Forelimb muscle (tissue), 1 donor: ENCODE results near the gene EIF5A2. TPM values are rescaled to one million over a fixed set of nuclear protein-coding genes. Genes with fewer than 3 reads are reported as not detected.
A peak's percentile ranks its signal among the peaks of the same experiment; 100 is the strongest.
"Not testable (repeated sequence)": the region's sequence is repeated elsewhere in the genome, so short reads cannot be mapped to it uniquely, and the experiment has no call there.

Experiments used
- DNase-seq: peaks from one replicate; pipeline ENCODE4 v3.0.0-alpha.2; 2013; ENCODE audit warnings: low read depth
- polyA plus RNA-seq: library from polyadenylated mRNA; unstranded; fragments of 120-200 nt; gene quantifications from one replicate; pipeline ENCODE4 v1.2.1, GENCODE V29; 2013; ENCODE audit not compliant: insufficient read length

EIF5A2 gene
- 3.1 TPM for polyA plus RNA-seq

DNA sequence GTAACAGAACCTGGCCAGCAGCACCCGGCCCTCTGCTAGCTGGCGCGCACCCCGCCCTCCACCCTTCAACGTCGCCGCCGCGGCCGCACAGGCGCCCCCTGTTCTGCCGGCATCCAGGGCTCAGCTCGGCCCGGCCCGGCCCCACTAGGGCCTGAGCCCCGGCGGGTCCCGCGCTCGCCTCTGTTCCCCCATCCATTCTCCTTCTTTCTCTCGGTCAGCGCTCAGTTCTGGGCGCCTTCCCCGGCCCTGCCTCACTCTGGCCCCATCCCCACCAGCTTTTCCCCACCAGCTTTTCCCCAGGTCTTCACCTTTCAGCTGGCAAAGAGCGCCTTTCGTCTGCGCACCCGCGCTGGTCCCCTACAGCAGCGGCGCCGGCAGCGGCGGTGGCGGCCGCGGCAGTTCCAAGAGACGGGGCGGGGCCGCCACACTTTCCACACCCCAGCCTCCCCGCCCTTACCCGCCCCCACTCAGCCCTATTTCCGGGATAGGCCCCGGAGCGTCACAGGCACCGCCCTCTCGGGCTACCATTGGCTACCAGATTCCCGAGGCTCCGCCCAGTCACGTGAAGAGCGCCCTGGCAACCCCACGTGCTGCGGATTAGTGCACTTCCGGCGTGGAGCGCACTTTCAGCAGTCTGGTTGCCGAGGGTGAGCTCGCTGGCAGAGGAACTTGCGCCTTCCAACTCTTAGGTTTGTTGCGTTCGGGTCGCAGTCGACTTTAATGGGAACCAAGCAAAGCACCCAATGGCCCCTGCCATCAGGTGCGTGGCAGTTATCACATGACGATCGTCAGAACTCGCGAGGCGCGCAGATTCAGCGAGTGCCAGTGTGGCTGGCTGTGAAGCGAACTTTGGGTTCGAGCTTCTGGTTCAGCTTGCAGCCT lies at the start of gene EIF5A2:
Gene EIF5A2 (minus strand): TSS at position 403 of the 882 bp plus-strand sequence. CDS start 831 bp downstream, outside the sequence.
- DNase-seq: peak; percentile 63

DNA sequence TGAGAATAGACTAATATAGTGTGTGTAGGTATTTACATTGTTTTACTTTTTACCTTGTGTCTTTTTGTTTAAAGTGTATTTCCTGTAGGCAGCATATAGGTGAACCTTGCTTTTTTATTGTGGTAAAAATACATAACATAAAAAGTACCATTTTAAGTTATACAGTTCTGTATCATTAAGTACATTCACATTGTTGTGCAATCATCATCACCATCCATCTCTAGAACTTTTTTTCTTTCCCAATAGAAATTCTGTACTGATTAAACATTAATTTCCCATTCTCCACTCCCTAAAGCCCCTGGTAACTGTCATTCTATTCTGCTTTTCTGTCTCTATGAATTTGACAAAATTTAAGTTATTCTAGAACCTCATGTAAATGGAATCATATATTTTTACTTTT lies 48.2 kb upstream of the EIF5A2 start:
- DNase-seq: no peak

DNA sequence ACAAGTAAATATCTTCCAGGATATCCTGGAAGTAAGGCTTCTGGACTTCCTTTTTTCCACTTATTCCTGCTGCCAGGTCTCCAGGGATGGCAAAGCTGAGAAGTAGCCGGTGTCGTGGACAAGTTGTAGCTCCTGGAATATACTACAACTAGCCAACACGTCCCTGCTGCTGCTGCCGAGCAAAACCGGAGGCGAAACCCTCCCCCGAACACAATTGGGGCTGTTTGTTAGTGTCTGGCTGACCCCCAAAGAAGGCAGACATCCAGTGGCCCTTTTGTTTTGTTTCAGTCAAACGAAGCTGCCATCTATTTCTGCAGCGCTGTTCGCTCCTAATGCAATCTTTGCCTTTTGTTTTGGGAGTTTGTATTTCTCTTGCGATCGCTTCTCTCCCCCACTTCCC lies 45.3 kb upstream of the EIF5A2 start:
- DNase-seq: no peak

DNA sequence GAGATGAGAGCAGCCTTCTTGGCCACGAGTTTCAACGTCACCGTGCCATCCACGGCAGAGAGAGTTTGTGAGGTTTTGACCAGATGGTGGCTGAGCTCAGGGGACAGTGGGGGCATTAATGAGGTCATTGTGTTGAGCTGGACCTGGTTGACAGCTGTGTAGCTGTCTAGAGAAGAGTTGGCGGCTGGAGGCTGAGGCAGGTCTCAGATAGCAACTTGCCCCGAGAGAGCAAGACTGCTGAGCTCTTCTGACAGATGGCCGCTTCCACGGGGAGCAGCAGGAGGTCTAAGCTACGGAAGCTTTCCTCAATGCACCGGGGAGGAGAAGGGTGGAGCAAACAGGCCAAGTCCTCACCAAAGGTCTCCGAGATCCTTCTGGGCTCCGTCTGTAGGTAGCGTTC lies 44.8 kb upstream of the EIF5A2 start:
- DNase-seq: no peak

GRCh38 chr3:170949211-170949610 lies 40.8 kb upstream of the EIF5A2 start:
- no peak for DNase-seq

GRCh38 chr3:170947018-170947769 lies 38.8 kb upstream of the EIF5A2 start:
- DNase-seq: no peak

DNA sequence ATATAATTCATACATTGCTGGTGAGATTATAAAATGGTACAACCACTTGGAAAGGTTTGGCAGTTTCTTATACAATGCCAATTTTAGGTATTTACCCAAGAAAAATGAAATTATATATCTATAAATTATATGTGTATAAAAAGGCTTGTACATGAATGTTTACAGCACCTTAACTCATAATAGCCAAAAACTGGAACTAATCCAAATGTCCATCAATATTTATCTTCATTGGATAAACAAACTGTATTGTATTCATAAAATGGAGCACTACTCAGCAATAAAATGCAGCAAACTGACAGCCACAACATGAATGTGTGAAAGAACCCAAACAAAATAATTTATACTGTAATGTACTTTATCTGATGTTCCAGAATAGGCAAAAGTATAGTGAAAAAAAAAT lies 33.6 kb upstream of the EIF5A2 start:
- no peak for DNase-seq

DNA sequence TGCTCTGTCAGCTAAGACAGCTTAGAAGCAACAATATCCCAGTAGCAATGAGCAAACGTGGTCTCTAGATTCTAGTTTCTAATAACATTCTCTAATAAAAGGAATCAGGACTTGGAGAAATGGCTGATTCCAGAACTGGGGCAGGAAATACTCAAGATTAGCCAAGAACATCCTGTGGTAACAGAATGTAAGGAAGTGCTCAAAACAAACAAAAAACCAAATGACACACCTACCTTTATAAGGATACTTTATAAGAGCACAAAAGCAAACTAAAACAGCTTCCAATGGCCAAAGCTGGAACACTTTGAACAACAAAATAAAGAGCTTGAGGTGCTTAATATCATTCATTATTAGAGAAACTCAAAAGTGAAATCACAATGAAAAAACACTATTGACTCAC lies 33.1 kb upstream of the EIF5A2 start:
- DNase-seq: no peak

DNA sequence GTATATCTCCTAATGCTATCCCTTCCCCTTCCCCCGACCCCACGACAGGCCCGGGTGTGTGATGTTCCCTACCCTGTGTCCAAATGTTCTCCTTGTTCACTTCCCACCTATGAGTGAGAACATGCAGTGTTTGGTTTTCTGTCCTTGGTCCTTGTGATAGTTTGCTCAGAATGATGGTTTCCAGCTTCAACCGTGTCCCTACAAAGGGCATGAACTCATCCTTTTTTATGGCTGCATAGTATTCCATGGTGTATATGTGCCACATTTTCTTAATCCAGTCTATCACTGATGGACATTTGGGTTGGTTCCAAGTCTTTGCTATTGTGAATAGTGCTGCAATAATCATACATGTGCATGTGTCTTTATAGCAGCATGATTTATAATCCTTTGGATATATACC lies 24.6 kb upstream of the EIF5A2 start:
- DNase-seq: not testable (repeated sequence)

GRCh38 chr3:170923553-170923952 lies 15.1 kb upstream of the EIF5A2 start:
- not testable (repeated sequence) for DNase-seq

- DNase-seq: no peak
Measured at GRCh38 chr3:170918715-170919114, 10.3 kb upstream of the EIF5A2 start.

DNA sequence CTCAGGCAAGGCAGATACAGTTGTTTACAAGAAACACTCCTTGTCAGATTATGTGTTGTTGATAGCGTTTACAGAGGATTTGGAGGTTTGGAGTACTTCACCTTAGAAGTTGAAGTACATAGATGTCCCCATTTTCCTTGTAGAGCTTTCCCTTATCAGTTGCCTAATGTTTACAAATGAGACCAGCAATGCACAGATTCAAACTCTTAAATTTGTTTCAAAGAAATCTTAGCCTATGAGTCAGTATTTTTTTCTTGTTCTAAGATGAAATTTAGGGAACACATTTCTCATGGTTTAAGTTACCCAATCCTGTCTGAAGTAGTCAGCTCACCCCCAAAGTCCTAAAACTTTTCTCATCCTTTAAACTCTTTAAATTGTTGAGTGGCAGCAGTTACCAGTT lies 6.3 kb upstream of the EIF5A2 start:
- no peak for DNase-seq

DNA sequence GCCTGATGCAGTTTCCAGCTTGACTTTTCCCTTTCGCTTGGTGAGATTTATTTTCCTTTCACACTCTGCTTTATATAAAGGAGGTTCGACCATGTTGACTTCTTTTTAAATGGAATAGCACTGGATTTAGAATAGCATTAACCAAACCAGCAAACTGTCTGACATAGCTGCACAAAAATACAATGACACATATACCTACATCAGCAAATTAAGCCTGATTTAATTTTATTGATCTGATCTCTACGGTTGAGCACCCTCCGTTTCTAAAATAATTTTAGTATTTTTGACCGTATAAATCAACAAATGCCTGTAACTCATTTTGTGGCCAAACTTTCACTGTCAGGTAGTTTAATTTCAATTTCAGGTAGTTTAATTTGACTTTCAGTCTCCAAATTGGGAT lies 5.8 kb upstream of the EIF5A2 start:
- DNase-seq: no peak

GRCh38 chr3:170911051-170911450 lies 2.6 kb upstream of the EIF5A2 start:
- DNase-seq: no peak

GRCh38 chr3:170910542-170910941 lies 2.1 kb upstream of the EIF5A2 start:
- no peak for DNase-seq

GRCh38 chr3:170909129-170909903 lies 879 bp upstream of the EIF5A2 start:
- no peak for DNase-seq

DNA sequence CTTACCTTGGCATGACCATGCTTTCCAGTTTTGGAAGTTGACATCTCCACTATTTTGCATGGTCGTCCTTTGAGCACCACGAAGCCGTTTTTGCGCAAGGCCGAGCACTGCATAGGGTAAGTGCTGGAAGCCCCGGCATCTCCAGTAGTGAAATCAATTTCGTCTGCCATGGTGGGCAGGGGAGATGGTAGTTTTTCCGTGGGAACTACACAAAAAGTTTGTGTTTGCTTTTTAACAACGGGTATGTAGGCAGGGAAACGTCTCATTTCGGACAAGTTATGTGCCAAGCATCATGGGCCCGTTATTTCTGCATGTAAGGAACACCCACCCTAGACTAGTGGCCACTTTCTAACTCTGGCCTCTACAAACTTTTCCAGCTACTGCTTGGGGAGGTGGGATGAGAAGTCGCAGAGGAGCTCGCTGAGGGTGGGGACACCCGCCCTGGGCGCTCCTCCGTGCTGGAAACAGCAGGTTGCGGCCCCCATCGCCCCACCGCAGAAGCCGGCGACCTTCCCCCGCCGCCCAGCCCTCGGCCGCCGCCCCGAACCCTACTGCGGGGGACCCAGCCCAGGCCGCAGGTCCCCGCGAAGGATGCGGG lies 701 bp downstream of the EIF5A2 start:
- no peak for DNase-seq

- no peak for DNase-seq
Measured at GRCh38 chr3:170905862-170906261, 2.6 kb downstream of the EIF5A2 start.

- no peak for DNase-seq
Measured at GRCh38 chr3:170903123-170903522, 5.3 kb downstream of the EIF5A2 start.

DNA sequence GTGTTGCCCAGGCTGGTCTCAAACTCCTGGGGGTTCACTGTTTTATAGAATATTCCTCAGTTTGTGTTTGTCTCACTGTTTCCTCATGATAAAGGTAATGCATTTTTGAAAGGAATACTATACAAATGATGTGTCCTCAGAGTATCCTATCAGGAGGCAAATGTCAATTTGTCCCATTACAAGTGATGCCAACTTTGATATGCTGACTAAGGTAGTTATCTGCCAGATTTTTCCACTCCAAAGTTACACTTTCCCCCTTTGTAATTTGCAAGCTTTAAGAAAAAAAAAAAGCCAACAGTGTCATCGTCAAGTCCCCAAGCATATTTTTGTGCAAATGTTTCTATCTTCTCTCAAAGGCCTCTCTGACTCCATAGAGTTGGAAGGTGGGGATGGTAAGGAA lies 9.0 kb downstream of the EIF5A2 start:
- no peak for DNase-seq

DNA sequence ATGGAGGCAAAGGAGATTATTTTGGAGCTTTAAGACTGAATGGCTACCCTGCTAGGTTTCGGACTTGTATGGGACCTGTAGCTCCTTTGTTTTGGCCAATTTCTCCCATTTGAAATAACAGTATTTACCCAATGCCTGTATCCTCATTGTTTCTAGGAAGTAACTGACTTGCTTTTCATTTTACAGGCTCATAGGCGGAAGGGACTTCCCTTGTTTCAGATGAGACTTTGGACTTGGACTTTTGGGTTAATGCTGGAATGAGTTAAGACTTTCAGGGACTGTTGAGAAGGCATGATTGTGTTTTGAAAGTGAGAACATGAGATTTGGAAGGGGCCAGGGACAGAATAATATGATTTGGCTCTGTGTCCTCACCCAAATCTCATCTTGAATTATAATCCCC lies 10.5 kb downstream of the EIF5A2 start:
- DNase-seq: no peak

DNA sequence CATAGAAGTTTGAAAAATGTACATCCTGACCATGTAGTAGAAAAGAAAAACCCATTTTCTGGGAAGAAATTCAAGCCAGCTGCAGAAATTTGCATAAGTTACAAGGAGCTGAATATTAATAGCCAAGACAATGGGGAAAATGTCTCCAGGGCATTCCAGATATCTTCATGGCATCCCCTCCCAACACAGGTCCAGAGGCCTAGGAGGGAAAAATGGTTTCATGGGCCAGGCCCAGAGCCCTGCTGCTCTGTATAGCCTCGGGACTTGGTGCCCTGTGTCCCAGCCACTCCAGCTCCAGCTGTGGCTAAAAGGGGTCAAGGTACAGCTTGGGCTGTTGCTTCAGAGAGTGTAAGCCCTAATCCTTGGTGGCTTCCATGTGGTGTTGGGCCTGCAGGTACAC lies 11.2 kb downstream of the EIF5A2 start:
- DNase-seq: not testable (repeated sequence)
